Subcutaneous abdominal adipose tissue (tissue), 5 donors: ENCODE measurements around the gene ESRP2.
A peak's percentile ranks its signal among the peaks of the same experiment; 100 is the strongest.

Source experiments
- H3K27ac ChIP-seq: one replicate; pipeline ENCODE4 v1.7.0; 2013; ENCODE audit warnings: low read depth, mild to moderate bottlenecking, inconsistent platforms, low read length, moderate library complexity
- H3K27me3 ChIP-seq, 5 donors: one replicate each; pipeline ENCODE4 v1.7.0; 2013; ENCODE audit warnings: low read length in 5 of 5, inconsistent platforms in 1 of 5; ENCODE audit not compliant: control insufficient read depth in 5 of 5, insufficient read depth in 4 of 5
- H3K36me3 ChIP-seq, 5 donors: one replicate each; pipeline ENCODE4 v1.7.0; 2013; ENCODE audit warnings: low read length in 5 of 5; ENCODE audit not compliant: control insufficient read depth in 5 of 5, insufficient read depth in 5 of 5
- H3K4me1 ChIP-seq, 5 donors: one replicate each; pipeline ENCODE4 v1.7.0; 2013; ENCODE audit warnings: low read length in 5 of 5, mild to moderate bottlenecking in 3 of 5, moderate library complexity in 1 of 5; ENCODE audit not compliant: control insufficient read depth in 5 of 5, insufficient read depth in 5 of 5
- H3K4me3 ChIP-seq, 5 donors: one replicate each; pipeline ENCODE4 v1.7.0; 2013; ENCODE audit warnings: low read length in 5 of 5, low read depth in 1 of 5
- H3K9ac ChIP-seq, 5 donors: one replicate each; pipeline ENCODE4 v1.7.0; 2013; ENCODE audit warnings: low read length in 5 of 5, mild to moderate bottlenecking in 4 of 5, moderate library complexity in 3 of 5
- H3K9me3 ChIP-seq, 5 donors: one replicate each; pipeline ENCODE4 v1.7.0; 2013; ENCODE audit warnings: low read length in 5 of 5; ENCODE audit not compliant: control insufficient read depth in 5 of 5
- donor health status: healthy.
- donor health status: healthy.
- donor health status: healthy.
- donor health status: healthy.
- donor health status: healthy.

The ESRP2 gene

GRCh38 chr16:68235887-68236136 lies at the start of gene ESRP2:
TSS of gene ESRP2 (minus strand) at chr16:68236127. CDS start at chr16:68236045, 82 bp downstream.
- Histone ChIP-seq H3K4me3 (peak within 1 kb of the TSS; percentile 61 to 84 (median 78)), H3K27ac (peak within 1 kb of the TSS; percentile 62), H3K36me3 (peaks cover 0 to 17% (median 4%) of the 10 kb centered on the region in 5 donors), H3K4me1 (peaks cover 0 to 50% (median 47%) of the 10 kb centered on the region in 5 donors), H3K9ac (peak within 1 kb of the TSS in 4 of 5 donors; percentile 0 to 56 (median 48)), H3K9me3 (no peaks in the 10 kb centered on the region), H3K27me3 (no peaks in the 10 kb centered on the region)

GRCh38 chr16:68285683-68286082 lies 49.8 kb upstream of the ESRP2 start:
- Histone ChIP-seq H3K27ac (peak overlapping the region; percentile 94), H3K4me3 (no peak overlapping the region), H3K9me3 (no peaks in the 10 kb centered on the region), H3K4me1 (peaks cover 35 to 100% (median 98%) of the 10 kb centered on the region in 5 donors), H3K27me3 (no peaks in the 10 kb centered on the region), H3K9ac (peak overlapping the region in 1 of 5 donors; percentile 0), H3K36me3 (peaks cover 0 to 28% (median 8%) of the 10 kb centered on the region in 5 donors)

DNA sequence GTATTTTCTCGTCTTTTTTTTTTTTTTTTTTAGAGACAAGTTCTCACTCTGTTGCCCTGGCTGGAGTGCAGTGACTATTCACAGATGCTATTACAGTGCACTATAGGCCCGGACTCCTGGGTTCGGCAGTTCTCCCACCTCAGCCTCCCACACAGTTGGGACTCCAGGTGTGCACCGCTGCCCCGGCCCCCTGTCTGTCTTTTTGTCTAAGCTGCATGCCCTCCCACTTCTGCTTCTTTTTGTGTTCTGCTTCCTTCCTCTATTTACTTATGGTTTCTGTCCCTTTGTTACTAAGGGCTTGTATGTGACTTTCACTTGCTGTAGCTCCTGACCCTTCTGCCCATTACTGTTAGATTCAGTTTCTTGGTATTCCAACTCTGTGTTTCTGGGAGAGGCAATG lies 48.9 kb upstream of the ESRP2 start:
- Histone ChIP-seq H3K27ac (peak overlapping the region; percentile 91), H3K9ac (peak overlapping the region in 2 of 5 donors; percentile 38 to 42), H3K36me3 (peaks cover 0 to 22% (median 4%) of the 10 kb centered on the region in 5 donors), H3K4me1 (peaks cover 37 to 100% (median 96%) of the 10 kb centered on the region in 5 donors), H3K9me3 (no peaks in the 10 kb centered on the region), H3K4me3 (peak overlapping the region in 1 of 5 donors; percentile 4), H3K27me3 (no peaks in the 10 kb centered on the region)

GRCh38 chr16:68283801-68284598 lies 48.1 kb upstream of the ESRP2 start:
- no peaks in the 10 kb centered on the region for H3K9me3 ChIP-seq

GRCh38 chr16:68283346-68283745 lies 47.4 kb upstream of the ESRP2 start:
- no peak overlapping the region for H3K4me3 ChIP-seq
- peaks cover 32 to 94% (median 91%) of the 10 kb centered on the region in 5 donors for H3K4me1 ChIP-seq
- H3K36me3 ChIP-seq = peaks cover 0 to 22% (median 4%) of the 10 kb centered on the region in 5 donors
- peak overlapping the region; percentile 91 for H3K27ac ChIP-seq
- H3K9me3 ChIP-seq = no peaks in the 10 kb centered on the region
- H3K9ac ChIP-seq = peak overlapping the region; percentile 36 to 79 (median 51)
- no peaks in the 10 kb centered on the region for H3K27me3 ChIP-seq

More at GRCh38 chr16:68283801-68284598, 48.1 kb upstream of the ESRP2 start:
- H3K9ac ChIP-seq = peak overlapping the region in 4 of 5 donors; percentile 42 to 71 (median 48)
- H3K27me3 ChIP-seq = no peaks in the 10 kb centered on the region
- peaks cover 32 to 100% (median 96%) of the 10 kb centered on the region in 5 donors for H3K4me1 ChIP-seq
- H3K27ac ChIP-seq = peak overlapping the region; percentile 91
- H3K4me3 ChIP-seq = peak overlapping the region in 1 of 5 donors; percentile 11
- peaks cover 0 to 22% (median 4%) of the 10 kb centered on the region in 5 donors for H3K36me3 ChIP-seq

DNA sequence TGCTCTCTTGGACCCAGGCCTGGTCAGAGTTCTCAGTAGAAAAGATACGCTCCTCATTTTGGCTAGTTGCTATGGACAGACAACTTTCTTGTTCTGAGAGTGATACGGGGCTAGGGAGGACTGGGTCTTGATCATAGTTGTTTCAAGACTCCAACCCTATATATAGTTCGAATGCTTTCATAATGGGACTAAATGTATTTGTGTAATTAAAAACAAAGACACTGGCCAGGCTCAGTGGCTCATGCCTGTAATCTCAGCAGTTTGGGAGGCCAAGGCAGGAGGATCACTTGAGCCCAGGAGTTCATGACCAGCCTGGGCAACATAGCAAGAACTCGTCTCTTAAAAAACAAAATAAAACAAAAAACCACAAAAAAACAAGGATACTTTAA lies 46.1 kb upstream of the ESRP2 start:
- Histone ChIP-seq H3K27me3 (no peaks in the 10 kb centered on the region), H3K9ac (peak overlapping the region in 3 of 5 donors; percentile 19 to 71 (median 20)), H3K4me3 (no peak overlapping the region), H3K4me1 (peaks cover 25 to 82% (median 78%) of the 10 kb centered on the region in 5 donors), H3K36me3 (peaks cover 0 to 18% (median 4%) of the 10 kb centered on the region in 5 donors), H3K27ac (peak overlapping the region; percentile 91), H3K9me3 (no peaks in the 10 kb centered on the region)

GRCh38 chr16:68281368-68282063 lies 45.6 kb upstream of the ESRP2 start:
- H3K9ac ChIP-seq = peak overlapping the region in 3 of 5 donors; percentile 2 to 62 (median 19)
- H3K36me3 ChIP-seq = peaks cover 0 to 15% (median 4%) of the 10 kb centered on the region in 5 donors
- peaks cover 25 to 81% (median 77%) of the 10 kb centered on the region in 5 donors for H3K4me1 ChIP-seq
- peak overlapping the region in 1 of 5 donors; percentile 1 for H3K4me3 ChIP-seq
- H3K9me3 ChIP-seq = no peaks in the 10 kb centered on the region
- peak overlapping the region; percentile 91 for H3K27ac ChIP-seq
- no peaks in the 10 kb centered on the region for H3K27me3 ChIP-seq

DNA sequence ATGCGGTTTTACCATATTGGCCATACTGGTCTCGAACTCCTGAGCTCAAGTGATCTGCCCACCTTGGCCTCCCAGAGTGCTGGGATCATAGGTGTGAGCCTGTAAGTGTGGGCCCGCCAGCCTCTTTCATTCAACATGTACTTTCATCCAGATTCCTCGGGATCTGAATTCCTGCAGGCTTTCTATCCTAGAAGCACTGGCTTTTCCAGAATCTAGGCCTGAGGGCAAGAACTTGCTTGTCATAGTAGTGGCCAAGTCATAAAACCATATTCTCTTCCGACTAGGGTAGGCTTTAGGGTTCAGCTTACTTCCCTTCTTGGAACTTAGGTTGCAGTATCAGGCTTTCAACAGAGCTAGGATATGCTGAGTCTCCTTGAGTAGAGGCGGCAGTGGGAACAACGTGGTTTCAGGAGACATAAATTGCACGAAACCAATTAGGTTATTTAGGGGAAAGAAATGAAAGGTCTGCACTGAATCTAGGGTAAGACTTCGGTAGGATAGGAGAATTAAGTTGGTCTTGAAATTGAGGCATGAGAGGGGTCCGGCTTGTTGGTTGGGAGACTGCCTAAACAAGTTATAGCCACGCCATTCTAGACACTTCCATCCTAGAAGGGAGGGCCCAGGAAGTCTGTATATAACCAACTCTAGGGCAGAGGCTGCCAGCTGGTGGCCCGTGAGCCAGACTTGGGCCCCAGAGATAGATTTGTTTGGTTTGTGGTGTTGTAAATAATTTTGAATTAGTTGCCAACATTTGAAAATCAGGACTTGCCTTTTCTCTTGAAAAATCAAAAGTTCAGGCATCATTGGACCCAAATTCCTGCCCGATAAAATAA lies 44.0 kb upstream of the ESRP2 start:
- no peak overlapping the region for H3K4me3 ChIP-seq
- no peaks in the 10 kb centered on the region for H3K9me3 ChIP-seq
- peaks cover 4 to 28% (median 5%) of the 10 kb centered on the region in 5 donors for H3K36me3 ChIP-seq
- H3K4me1 ChIP-seq = peaks cover 22 to 80% (median 72%) of the 10 kb centered on the region in 5 donors
- peak overlapping the region in 1 of 5 donors; percentile 47 for H3K9ac ChIP-seq
- no peaks in the 10 kb centered on the region for H3K27me3 ChIP-seq
- H3K27ac ChIP-seq = peak overlapping the region; percentile 91

DNA sequence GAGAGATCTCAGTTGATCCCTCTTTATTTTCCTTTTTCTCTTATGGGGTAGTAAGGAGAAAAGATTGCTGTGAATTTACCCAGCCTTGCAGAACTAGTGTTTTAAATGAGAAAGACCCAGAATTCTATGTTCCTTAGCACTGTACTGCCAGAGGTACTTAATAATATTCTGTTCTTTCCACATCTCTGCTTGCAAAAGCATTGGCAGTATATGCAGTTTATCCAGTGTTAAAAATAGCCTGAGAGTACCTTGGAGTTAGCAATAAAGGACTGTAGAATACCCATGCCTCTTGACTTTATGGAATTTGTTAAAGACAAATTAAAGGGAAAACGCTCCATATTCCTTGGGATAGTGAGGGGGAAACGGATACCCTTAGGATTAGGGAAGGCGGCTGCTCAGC lies 40.3 kb upstream of the ESRP2 start:
- Histone ChIP-seq H3K9ac (no peak overlapping the region), H3K27me3 (no peaks in the 10 kb centered on the region), H3K36me3 (peaks cover 4 to 46% (median 20%) of the 10 kb centered on the region in 5 donors), H3K27ac (peak overlapping the region; percentile 60), H3K9me3 (no peaks in the 10 kb centered on the region), H3K4me3 (no peak overlapping the region), H3K4me1 (peaks cover 5 to 69% (median 50%) of the 10 kb centered on the region in 5 donors)
